GM19238 (cell line): ENCODE measurements around the gene MARK4.
"Not testable (repeated sequence)": the region's sequence is repeated elsewhere in the genome, so short reads cannot be mapped to it uniquely, and the experiment has no call there.

ENCODE experiments used
- DNase-seq: peaks from one replicate; pipeline ENCODE4 v3.0.0; 2011; ENCODE audit warnings: low spot score; ENCODE audit not compliant: insufficient read length

Gene MARK4

GRCh38 chr19:45250832-45251451, at the start of gene MARK4:
MARK4 (plus strand) TSS chr19:45251271; CDS start chr19:45251589, 318 bp downstream.
- DNase-seq: peak; percentile 95

- no peak for DNase-seq
Observed at GRCh38 chr19:45202637-45203036, 48.4 kb upstream of the MARK4 start.

- DNase-seq: no peak
Observed at GRCh38 chr19:45205810-45206209, 45.3 kb upstream of the MARK4 start.

- no peak for DNase-seq
Observed at GRCh38 chr19:45206328-45206727, 44.7 kb upstream of the MARK4 start.

GRCh38 chr19:45211751-45212381, 39.2 kb upstream of the MARK4 start:
- no peak for DNase-seq

GRCh38 chr19:45213031-45213430, 38.0 kb upstream of the MARK4 start:
- no peak for DNase-seq

GRCh38 chr19:45215391-45216191, 35.5 kb upstream of the MARK4 start:
- no peak for DNase-seq

- no peak for DNase-seq
Observed at GRCh38 chr19:45216667-45217066, 34.4 kb upstream of the MARK4 start.

- no peak for DNase-seq
Observed at GRCh38 chr19:45217193-45217956, 33.7 kb upstream of the MARK4 start.

GRCh38 chr19:45217957-45218334, 33.1 kb upstream of the MARK4 start:
- DNase-seq: no peak

- DNase-seq: no peak
Observed at GRCh38 chr19:45218426-45218825, 32.6 kb upstream of the MARK4 start.

GRCh38 chr19:45218911-45219743, 31.9 kb upstream of the MARK4 start:
- DNase-seq: no peak

GRCh38 chr19:45222724-45223123, 28.3 kb upstream of the MARK4 start:
- no peak for DNase-seq

GRCh38 chr19:45223879-45224278, 27.2 kb upstream of the MARK4 start:
- no peak for DNase-seq

GRCh38 chr19:45224645-45225044, 26.4 kb upstream of the MARK4 start:
- no peak for DNase-seq

- DNase-seq: not testable (repeated sequence)
Observed at GRCh38 chr19:45229056-45229455, 22.0 kb upstream of the MARK4 start.

- no peak for DNase-seq
Observed at GRCh38 chr19:45231891-45232290, 19.2 kb upstream of the MARK4 start.

GRCh38 chr19:45234089-45234869, 16.8 kb upstream of the MARK4 start:
- no peak for DNase-seq

GRCh38 chr19:45235485-45235884, 15.6 kb upstream of the MARK4 start:
- DNase-seq: no peak

GRCh38 chr19:45238556-45238955, 12.5 kb upstream of the MARK4 start:
- no peak for DNase-seq
